GM21515 (cell line): ENCODE results near the gene BTRC.
"Not testable (repeated sequence)": the region's sequence is repeated elsewhere in the genome, so short reads cannot be mapped to it uniquely, and the experiment has no call there.

Experiments
- ATAC-seq: cut with Tn5 transposase; IDR thresholded peaks from one replicate; pipeline ENCODE4 v1.9.1; 2021; ENCODE audit not compliant: unreplicated experiment

The BTRC gene

DNA sequence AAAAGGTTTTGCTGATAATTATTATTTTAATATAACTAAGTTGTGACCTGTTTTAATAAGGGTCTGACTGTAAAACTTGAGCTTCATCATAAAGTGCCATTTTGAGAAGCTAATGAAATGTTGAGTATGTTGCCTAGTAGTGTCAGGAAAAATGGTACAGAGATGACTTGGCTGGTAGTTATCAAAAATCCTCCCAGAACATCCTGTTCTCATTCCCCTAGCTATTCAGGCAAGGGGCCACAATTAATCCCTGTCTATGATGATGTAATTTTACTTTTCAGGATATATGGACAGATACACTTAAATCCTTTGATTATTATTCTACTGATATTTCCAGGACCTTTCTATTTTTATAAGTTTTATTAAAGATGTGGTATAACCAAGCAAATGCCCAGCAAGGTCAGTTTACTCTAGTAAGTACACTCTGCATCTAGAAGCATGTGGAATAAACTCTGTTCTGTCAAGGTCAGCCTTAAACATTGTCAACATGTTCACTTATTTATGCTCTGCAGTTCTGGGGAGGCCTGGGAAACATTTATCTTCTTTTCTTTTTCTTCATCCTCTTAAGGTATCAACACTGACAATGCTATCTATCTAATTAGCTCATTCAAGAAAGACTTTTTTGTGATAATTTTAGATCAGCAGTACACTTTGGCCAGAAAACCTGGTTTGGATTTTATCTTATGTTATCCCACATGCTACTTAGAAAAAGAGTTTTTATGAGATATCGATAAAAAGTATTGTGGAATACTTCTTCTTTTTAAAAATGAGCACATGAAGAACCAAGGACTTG, 32.1 kb downstream of the BTRC start:
- no peak for ATAC-seq

DNA sequence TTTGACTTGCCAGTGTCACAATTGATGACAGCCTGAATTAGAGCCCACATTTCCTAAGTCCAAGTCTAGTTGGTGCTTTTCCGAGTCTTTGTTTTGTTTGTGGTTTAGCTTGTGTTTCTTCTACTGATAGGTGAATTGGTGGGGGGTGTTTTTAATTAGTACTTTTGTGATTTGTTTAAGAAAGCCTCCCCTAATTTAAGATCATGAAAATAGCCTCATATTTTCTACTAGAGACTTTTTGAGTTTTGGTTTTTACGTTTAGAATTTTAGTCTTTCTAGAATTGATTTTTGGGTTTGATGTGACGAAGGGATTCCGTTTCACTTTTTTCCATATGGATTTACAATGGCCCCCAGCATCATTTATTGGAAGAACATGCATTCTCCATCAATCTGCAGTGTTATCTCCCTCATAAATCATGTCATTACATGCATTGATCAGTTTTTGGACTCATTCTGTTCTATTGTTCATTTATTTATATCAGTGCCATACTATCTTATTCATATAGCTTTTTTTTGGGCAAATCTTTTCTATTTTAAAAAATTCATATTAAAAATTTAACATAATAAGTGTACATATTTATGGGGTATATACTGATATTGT, 32.8 kb downstream of the BTRC start:
- no peak for ATAC-seq

DNA sequence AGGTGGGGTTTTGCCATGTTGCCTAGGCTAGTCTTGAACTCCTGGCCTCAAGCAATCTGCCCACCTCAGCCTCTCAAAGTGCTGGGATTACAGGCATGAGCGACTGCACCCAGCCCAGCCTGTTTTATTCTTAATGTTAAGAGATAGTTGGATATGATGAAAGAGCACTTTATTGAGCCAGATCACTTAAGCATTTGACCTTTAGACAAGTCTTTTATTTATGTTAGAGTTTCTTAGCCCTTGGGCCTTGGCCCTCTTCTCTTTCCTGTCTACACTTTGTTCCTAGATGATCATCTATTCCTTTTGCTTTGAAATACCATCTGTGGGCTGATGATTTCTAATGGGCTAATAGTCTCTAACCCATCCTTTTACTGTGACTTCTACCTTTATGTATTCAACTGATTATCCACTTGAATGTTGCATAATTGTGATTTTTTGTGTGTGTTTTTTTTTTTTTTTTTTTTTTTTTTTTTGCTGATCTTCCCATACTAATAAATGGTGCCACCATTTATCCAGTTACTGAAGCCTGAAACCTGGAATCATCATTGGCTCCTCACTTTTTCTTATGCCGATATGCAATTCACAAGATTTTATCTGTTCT, 34.8 kb downstream of the BTRC start:
- ATAC-seq = no peak

DNA sequence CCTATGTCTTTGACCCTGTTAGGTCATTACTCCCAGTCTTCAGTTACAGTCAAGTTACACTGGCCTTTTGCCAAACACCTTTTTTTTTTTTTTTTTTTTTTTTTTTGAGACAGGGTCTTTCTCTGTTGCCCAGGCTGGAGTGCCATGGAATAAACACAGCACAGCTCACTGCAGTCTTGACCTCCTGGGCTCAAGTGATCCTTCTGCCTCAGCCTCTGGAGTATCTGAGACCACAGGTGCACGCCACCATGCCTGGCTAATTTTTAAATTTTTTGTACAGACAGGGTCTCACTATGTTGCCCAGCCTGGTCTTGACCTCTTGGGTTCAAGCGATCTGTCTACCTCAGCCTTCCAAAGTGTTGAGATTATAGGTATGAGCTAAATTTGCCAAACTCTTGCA, 35.6 kb downstream of the BTRC start:
- not testable (repeated sequence) for ATAC-seq

DNA sequence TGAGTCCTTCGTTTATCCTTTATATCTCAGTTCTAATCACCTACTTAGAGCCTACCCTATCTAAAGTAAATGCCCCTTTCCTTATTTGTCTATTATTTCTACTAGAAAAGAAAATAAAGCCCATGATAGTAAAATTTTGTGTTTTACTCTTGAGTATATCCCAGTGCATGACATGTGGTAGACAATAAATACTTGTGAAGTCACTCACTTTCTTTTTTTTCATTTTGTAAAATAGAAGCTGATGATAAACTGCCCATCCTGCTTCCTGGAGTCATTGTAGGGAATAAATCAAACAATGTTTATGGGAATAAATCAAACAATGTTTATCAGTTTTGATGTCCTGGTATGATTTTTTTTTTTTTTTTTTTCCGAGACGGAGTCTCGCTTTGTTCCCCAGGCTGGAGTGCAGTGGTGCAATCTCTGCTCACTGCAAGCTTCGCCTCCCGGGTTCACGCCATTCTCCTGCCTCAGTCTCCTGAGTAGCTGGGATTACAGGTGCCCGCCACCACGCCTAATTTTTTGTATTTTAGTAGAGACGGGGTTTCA, 36.1 kb downstream of the BTRC start:
- no peak for ATAC-seq

DNA sequence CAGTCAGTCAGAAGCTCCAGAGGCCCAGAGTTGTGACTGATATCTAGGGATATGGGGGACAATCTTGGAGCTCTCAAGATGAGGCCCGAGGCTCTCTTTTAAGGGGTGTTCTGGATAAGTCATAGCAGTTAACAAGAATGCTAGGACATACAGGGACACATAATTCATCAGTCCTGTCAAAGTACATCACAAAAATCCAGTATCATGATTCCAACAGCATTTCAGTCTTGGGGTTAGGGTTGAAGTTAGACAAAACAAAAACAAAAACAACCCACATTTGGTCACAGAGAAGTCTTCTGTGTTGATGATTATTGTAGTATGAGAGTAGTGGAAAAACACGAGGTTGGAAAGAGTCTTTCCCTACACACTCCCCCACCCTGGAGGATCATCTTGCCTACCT, 39.4 kb downstream of the BTRC start:
- ATAC-seq = no peak

DNA sequence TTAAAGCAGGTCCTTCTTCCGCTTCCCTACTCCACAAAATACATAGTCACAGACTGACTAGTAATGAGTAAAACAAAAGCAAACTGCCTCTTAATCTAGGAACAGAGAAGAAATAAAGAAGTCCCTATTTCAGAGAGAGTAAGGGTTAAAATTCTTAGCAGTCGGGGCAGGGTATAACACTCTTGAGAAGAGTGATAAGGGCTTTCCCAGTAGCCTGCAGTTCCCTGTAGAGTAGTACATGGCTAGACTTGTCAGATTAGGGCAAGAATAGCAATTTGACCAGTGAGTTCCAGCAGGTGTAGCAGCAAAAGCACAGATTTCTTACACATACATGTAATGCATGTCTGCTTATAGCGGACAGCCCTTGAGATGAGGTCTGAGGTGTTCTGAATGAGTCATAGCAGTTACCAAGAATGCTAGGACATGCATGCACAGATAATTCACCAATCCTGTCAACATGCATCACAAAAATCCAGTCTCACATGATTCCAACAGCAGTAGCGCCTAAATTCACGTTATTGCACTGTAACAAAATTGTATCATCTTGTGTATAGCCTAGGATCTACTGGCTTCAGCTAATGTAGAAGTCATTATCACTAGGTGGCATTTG, 40.7 kb downstream of the BTRC start:
- no peak for ATAC-seq

DNA sequence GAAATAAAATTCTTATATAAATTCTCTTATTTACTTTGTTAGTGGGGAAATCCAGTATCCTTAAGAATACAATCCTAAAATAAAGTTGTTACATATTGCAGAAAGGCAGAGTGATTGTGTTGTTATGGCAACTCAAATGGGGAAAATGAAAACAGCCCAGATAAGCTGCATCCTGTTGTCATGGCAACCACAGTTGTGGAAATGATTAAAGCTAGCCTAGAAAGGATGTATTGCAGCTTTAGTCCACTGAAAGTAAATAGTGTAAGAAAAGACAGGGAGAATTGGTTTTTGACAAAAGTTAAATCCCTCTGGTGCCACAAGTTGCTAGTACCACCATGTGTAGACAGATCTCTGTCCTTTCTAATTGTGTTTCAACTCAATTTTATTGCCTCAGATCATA, 43.2 kb downstream of the BTRC start:
- no peak for ATAC-seq

DNA sequence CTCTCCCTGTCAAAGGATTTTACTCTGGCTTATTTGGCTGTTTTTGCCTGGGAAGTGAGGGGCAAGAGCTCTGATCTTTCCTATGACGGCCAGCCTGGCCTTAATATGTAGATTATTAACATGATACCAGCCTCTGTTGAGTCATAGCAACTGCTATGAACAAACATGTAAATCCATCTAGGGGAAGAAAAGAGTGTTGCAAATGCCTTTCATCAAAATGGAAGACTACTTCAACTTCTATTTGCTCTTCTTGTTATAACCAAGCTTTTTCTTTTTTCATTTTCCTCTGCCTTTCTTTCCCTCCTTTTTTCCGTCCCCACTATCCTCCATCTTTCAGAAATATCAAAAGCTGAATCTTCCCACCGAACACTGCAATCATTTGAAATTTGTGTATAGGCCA, 46.6 kb downstream of the BTRC start:
- no peak for ATAC-seq

DNA sequence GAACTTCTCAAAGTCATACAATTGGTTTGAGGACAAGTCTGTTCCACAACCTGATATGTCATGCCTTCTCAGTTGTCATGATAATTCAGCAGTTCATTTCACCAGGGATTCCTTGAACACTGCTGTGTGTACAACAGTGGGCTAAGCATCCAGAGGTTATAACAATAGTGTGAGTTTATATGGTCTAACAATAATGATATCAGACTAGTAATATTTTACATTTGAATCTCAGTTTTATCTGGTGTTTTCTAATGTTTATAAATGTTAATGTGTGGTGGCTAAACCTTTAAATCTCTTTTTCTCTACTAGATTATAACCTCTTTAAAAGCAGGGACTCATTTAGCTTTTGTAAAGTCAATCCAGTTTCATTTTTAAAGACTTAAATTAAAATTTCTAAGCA, 48.7 kb downstream of the BTRC start:
- no peak for ATAC-seq

DNA sequence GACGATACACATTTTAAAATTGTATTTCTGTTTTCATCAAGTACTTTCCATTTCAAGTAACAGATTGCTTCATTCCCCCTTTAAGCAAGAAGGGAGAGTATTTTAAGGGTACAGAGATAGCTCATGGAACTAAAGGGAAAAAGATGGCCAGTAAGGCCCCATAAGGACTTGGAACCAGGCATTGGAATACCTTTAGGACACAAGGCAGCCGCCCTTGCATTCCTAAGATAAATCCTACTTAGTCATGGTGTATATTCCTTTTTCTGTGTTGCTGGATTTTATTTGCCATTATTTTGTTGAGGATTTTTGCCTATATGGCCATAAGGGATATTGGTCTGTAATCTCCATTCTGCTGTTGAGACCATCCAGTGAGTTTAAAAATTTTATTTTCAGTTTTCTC, 49.2 kb downstream of the BTRC start:
- no peak for ATAC-seq

DNA sequence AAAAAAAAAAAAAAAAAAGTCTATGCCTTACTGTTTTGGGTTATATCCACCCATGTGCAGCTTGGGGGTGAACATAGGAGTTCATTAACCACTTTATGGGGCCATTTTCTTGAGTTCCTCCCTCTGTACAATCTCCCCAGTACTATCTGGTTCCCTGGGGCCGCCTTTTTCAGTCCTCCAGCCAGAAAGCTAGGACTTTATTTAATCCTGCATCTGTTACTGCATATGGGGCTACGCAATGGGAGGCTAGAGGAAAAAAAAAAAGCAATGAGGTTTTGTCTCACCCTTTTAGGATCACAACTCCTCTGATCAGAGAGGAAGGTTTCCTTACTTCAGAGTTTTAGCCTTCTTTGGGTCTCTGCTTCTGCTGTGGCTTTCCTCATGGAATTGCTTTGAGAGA, 51.0 kb downstream of the BTRC start:
- no peak for ATAC-seq

DNA sequence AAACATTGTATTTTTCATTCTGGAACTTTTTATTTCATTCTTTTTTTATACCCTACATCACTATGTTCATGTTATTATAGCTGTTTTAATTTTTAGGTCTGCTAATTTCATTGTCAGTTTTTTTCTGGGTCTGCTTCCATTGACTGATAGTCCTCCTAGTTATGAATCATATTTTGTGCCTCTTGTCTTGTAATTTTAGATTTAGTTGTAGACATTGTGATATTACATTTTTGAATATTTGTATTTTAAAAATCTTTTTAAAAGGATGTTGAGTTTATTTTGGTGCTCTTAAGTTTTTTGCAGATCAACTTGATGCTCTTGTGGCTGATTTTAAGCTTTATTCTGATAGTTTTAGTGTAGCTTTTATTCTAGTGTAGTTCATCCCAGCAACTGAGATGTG, 57.6 kb downstream of the BTRC start:
- no peak for ATAC-seq

DNA sequence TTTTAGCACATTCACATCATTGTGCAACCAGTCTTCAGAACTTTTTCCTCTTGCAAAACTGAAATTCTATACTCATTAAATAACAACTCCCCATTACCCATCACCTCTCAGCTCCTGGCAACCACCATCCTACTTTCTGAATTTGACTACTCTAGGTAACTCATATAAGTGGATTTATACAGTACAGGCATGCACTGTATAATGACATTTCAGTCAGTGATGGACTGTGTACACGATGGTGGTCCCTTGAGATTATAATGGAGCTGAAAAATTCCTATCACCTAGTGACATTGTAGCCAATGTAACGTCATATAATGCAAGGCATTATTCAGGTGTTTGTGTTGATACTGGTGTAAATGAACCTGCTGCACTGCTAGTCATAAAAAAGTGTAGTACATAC, 60.1 kb downstream of the BTRC start:
- ATAC-seq = no peak

DNA sequence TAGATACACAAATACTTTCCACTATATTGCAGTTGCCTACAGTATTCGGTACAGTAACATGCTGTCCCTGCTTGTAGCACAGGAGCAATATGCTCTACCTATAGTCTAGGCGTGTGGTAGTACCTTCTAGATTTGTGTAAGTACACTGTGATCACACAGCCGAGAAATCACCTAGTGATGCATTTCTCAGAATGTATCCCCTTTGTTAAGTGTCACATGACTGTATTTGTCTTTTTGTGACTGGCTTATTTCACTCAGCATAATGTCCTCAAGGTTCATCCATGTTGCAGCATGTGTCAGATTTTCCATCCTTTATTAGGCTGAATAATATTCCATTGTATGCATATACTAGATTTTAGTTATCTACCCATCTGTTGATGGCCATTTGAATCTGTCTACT, 61.9 kb downstream of the BTRC start:
- no peak for ATAC-seq

DNA sequence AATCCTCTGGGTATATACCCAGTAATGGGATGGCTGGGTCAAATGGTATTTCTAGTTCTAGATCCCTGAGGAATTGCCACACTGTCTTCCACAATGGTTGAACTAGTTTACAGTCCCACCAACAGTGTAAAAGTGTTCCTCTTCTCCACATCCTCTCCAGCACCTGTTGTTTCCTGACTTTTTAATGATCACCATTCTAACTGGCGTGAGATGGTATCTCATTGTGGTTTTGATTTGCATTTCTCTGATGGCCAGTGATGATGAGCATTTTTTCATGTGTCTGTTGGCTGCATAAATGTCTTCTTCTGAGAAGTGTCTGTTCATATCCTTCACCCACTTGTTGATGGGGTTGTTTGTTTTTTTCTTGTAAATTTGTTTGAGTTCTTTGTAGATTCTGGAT, 68.0 kb downstream of the BTRC start:
- not testable (repeated sequence) for ATAC-seq

DNA sequence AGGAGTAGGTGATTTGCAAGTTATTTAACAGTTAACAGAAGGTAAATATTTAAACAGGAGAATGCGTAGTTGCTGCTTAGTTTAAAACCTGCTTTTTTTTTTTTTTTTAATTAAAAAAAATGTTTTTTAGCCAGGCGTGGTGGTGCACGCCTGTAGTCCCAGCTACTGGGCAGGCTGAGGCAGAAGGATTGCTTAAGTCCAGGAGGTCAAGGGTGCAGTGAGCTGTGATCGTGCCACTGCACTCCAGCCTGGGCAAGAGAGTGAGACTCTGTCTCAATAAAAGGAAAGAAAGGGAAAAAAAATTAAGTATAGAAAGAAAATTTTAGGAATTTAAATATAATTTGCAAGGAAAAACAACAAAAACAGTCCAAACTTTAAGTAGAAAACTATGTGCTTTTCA, 71.6 kb downstream of the BTRC start:
- no peak for ATAC-seq

DNA sequence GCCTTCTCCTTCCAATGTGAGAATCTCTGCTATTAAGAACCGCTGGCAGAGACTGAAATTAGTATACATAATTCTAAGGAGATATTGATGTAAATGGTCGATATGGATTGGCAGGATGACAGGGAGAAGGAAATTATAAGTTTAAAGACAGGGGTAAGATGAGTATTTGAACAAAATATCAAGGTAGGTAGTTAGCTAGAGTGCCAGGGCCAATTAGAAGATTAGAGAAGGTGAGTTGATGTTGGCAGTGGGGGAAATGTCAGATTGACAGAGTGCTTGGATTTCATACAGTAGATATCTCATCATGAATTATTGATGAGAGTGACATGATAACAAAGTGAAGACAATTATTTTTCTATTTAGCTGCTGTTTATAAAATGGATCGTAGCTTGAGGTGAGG, 74.1 kb downstream of the BTRC start:
- no peak for ATAC-seq

DNA sequence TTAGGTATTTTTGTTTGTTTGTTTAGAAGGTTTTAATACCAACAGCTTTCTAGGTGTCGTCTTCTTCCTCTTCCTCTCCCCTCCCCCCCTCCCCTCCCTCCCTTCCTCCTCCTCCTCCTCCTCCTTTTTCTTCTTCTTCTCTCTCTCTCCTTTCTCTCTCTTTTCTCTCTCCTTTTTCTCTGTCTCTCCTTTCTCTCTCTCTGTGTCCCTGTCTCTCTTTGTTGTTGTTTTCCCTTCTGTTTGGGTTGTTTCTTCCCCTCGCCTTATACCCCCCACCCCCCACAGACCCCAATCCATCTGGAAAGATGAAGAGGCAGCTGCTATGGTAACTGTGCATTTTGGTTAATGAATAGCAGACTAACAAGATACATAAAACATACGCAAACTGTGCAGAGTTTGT, 75.5 kb downstream of the BTRC start:
- ATAC-seq = no peak

DNA sequence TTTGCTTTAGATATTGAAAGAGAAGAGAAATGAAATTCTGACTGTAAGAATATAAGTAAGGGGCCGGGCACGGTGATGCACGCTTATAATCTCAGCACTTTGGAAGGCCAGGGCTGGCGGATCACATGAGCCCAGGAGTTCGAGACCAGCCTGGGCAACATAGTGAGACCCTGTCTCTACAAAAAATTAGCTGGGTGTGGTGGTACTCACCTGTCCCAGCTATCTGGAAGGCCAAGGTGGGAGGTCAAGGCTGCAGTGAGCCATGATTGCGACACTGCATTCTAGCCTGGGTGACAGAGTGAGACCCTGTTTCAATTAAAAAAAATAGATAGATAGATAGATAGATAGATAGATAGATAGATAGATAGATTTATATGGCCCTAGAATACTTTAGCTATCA, 82.3 kb downstream of the BTRC start:
- ATAC-seq = no peak

DNA sequence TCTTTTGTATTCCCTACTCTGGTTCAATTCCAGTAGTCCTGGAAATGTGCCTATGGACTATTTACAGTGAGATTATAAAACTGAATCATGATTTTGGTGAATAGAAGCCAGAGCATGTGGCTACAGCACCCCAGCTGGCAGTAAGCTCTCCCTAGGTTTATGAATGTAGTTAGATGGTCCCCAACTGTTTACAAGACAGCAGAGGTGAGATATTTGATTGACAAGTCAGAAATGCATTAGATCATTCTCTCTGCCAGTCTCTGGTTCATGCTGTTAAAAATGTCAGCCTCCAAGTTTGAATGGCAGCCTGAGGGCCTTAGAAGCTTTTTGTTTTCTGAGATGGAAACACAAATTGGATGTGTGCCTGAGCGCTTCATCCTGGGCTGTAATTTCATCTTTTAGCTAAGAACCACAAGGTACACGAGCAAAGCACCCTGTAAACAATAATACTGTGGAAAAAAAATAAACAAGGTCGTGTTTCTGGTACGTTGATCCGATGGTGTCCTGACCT, 85.0 kb downstream of the BTRC start:
- ATAC-seq = no peak
